Stimulated activated CD4-positive, alpha-beta T cell treated with anti-CD3 and anti-CD28 coated beads, Interleukin-4, amount 100 ng/mL, for 24 hours (primary cell): Measurements from ENCODE around the gene C2CD4C.
"Not testable (repeated sequence)": the region's sequence is repeated elsewhere in the genome, so short reads cannot be mapped to it uniquely, and the experiment has no call there.

Experiments
- DNase-seq: peaks from one replicate; pipeline ENCODE4 v3.0.0-alpha.2; 2020

The C2CD4C gene

DNA sequence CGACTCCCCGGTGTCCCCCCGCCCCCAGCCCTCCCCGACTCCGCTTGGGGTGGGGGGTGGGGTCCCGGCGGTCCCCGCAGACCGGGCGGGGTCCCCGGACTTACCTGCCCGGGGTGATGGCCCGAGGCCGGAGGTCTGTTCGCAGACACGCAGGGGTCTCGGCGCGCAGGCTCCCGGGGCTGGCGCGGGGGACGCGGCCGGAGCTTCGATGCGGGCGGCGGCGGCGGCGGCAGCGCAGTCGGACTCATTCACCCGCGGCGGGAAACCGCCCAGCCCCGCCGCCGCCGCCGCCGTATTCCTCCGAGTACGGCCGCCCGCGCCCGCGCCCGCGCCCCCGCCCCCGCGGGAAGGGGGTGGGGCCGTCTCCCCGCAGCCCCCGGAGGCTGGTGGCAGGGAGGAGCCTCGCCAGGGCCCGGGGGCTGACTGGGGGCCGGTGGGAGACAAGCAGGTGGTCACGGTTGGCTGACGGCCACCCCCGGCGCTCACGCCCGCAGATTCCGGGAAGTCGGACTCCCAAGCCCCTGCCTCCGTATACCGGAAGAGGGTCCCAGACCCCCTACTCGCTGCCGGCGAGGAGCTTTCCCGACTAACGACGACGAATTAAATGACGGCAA, at the start of gene C2CD4C:
TSS of gene C2CD4C (minus strand) at position 246 of the 614 bp plus-strand sequence. CDS start 786 bp downstream, outside the sequence.
- no peak for DNase-seq

- no peak for DNase-seq
Observed at GRCh38 chr19:458091-459042, 49.4 kb upstream of the C2CD4C start.

GRCh38 chr19:457636-458035, 48.7 kb upstream of the C2CD4C start:
- DNase-seq = no peak

GRCh38 chr19:456547-457110, 47.7 kb upstream of the C2CD4C start:
- no peak for DNase-seq

- no peak for DNase-seq
Observed at GRCh38 chr19:455851-456546, 47.1 kb upstream of the C2CD4C start.

- no peak for DNase-seq
Observed at GRCh38 chr19:455031-455705, 46.2 kb upstream of the C2CD4C start.

- no peak for DNase-seq
Observed at GRCh38 chr19:453606-454005, 44.7 kb upstream of the C2CD4C start.

DNA sequence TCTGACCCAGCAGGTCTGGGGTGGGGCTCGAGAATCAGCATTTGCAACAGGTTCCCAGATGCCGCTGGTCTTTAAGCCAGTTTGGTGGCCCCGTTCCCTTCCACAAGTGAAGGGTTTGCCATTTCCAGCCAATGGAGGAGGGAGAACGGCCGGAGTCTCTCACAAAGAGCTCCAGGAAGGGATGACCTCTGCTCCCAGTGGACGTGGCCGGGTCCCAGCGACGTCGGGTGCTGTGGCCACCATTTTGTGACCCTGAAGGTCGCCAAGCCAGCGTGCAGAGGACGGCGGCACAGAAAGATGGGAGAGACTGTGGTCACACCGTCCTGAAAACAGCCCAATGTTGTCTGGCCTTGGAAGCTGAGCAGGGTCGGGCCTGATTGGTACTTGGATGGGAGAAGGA, 43.9 kb upstream of the C2CD4C start:
- DNase-seq = no peak

GRCh38 chr19:450912-451481, 42.0 kb upstream of the C2CD4C start:
- not testable (repeated sequence) for DNase-seq

DNA sequence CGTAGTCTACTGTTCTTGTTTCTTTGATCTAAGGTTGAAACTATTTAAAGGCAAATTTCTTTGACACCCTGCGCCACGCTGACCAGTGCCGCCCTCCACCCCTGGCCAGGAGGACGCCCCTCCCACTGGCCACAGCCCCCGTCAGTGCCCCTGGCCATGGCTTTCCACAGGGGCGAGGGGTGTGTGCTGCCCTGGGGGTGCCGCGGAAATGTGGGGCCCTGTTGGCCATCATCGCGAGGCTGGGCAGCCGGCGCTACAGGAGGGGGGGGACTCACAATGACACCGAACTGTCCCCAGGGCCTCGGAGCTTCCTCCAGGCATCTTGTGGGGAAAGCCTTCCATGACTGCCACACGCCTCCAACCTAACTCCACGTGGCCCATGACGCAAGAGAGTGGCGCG, 41.0 kb upstream of the C2CD4C start:
- DNase-seq = no peak

- no peak for DNase-seq
Observed at GRCh38 chr19:447816-448560, 39.0 kb upstream of the C2CD4C start.

DNA sequence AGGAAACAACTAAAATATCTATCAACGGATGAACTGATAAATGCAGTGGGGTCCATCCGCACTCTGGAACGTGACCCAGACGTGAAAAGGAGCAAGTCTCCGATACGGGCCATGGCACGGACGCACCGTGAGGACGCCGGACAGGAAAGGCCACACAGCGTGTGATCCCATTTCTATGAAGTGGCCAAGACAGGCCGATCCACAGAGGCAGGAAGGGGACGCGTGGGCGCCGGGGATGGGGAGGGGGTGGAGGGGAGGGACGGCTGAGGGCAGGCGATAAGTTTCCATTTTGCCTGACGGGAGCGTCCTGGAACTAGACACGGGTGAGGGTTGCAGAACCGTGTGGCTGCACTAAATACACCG, 38.1 kb upstream of the C2CD4C start:
- no peak for DNase-seq

GRCh38 chr19:444677-445210, 35.8 kb upstream of the C2CD4C start:
- DNase-seq = no peak

- DNase-seq = no peak
Observed at GRCh38 chr19:443005-443404, 34.1 kb upstream of the C2CD4C start.

DNA sequence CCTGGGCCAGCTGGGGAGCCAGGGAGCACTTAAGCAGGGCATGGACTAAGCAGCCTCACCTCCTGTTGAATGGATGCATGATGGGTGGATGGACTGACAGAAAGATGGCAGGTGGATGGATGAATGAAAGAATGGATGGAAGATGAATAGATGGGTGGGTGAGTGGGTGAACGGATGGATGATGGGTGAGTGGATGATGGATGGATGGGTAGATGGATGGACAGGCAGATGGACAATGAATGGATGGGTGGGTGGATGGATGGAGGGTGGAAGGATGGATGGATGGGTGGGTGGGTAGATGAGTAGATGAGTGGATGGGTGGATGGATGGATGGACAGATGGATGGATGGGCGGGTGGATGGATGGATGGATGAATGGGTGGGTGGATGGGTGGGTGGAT, 33.1 kb upstream of the C2CD4C start:
- DNase-seq = no peak

- DNase-seq = no peak
Observed at GRCh38 chr19:441213-441836, 32.4 kb upstream of the C2CD4C start.

GRCh38 chr19:440391-441212, 31.7 kb upstream of the C2CD4C start:
- no peak for DNase-seq

DNA sequence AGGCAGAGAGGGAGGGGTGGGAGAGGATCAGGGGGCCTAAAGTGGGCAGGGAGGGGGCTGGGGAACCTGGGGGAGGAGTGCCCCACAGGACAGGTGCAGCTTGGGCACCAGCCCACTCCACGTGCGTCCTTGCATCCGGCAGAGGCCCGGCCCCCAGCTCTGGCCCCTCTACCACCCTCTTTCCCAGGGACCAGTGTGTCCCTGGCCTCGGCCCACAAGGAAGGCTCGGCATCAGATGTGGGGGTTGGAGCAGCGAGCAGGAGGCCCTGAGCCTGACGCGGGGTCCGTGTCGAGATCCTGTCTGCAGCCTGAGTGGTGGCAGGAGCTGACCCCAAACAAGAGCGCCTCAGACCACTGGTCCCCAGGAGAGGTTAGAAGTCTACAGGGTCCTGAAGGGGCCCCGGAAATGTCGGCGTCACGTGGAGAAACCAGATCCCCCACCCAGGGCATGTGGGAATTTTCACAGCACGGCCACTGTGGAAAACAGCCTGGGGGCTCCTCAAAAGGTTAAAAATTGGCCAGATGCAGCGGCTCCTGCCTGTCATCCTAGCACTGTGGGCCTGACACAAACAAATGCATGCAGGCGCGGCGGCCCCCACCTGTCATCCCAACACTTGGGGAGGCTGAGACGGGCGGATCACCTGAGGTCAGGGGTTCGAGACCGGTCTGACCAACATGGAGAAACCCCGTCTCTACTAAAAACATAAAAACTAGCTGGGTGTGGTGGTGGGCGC, 30.4 kb upstream of the C2CD4C start:
- no peak for DNase-seq

- no peak for DNase-seq
Observed at GRCh38 chr19:438416-438958, 29.5 kb upstream of the C2CD4C start.
